GM12878 (cell line): ENCODE results near the gene HAGHL. TPM values are rescaled to one million over a fixed set of nuclear protein-coding genes. Genes with fewer than 3 reads are reported as not detected.

Source experiments
- ATAC-seq: fragments of 200-7000 bp; cut with Tn5 transposase; 3 replicates; pipeline ENCODE4 v1.9.1; 2020; ENCODE audit warnings: mild to moderate bottlenecking, moderate library complexity
- BruUV-seq: library from RNA; stranded (reverse); fragments of 400-500 nt; replicated peaks from 2 replicates; lab custom pipeline; 2021; lab: Mats Ljungman, UMichigan
- CTCF ChIA-PET: fragments of 300-600 bp; sonication (Branson Sonifier 250); formaldehyde crosslinking; extraction: SDS; loops from one replicate; lab custom pipeline; 2021; ENCODE audit warnings: inconsistent platforms; lab: Yijun Ruan, JAX
- POLR2A ChIA-PET: fragments of 350-600 bp; formaldehyde crosslinking; extraction: SDS; loops from one replicate; lab custom pipeline; 2021; ENCODE audit warnings: inconsistent platforms; lab: Charles Lee
- RAD21 ChIA-PET: fragments of 300-600 bp; sonication (Branson Sonifier 250); formaldehyde crosslinking; loops from one replicate; lab custom pipeline; 2023; ENCODE audit warnings: antibody characterized with exemption; ENCODE audit not compliant: unreplicated experiment; lab: Charles Lee
- SMC1A ChIA-PET: fragments of 300-600 bp; sonication (Branson Sonifier 250); formaldehyde crosslinking; loops from one replicate; lab custom pipeline; 2023; ENCODE audit not compliant: unreplicated experiment, uncharacterized antibody; lab: Charles Lee
- DNase-seq: peaks from one replicate; pipeline ENCODE4 v3.0.0-alpha.2; 2011; ENCODE audit warnings: low read depth, low spot score
- FAIRE-seq: peaks from 3 replicates; lab custom pipeline; 2011; peaks lifted over from hg19 to GRCh38; lab: Jason Lieb, UNC
- H2AFZ ChIP-seq: 2 replicates; pipeline ENCODE4 v1.6.0; 2011; ENCODE audit warnings: low read depth, low read length, control low read depth; ENCODE audit not compliant: control insufficient read depth
- H3K27ac ChIP-seq: 2 replicates; pipeline ENCODE4 v1.5.1; 2011; ENCODE audit warnings: control low read depth; ENCODE audit not compliant: control insufficient read depth, insufficient read depth
- H3K27me3 ChIP-seq, 2 experiments: replicated peaks in 1 of 2; 2 replicates each; pipeline versions ENCODE4 v1.6.0 to v1.6.1; 2011; ENCODE audit warnings: low read length in 1 of 2; ENCODE audit not compliant: control insufficient read depth in 2 of 2, insufficient read depth in 2 of 2
- H3K36me3 ChIP-seq, 2 experiments: 2 replicates each; pipeline ENCODE4 v1.5.1; 2011; ENCODE audit warnings: low read length in 1 of 2; ENCODE audit not compliant: control insufficient read depth in 2 of 2, insufficient read depth in 2 of 2
- H3K4me1 ChIP-seq: 2 replicates; pipeline ENCODE4 v1.6.1; 2011; ENCODE audit warnings: mild to moderate bottlenecking, low read length, moderate library complexity, mixed read lengths; ENCODE audit not compliant: control insufficient read depth, insufficient read depth
- H3K4me2 ChIP-seq: 2 replicates; pipeline ENCODE4 v1.6.0; 2011; ENCODE audit warnings: control low read depth; ENCODE audit not compliant: control insufficient read depth, insufficient read depth
- H3K4me3 ChIP-seq: fragments of 200-600 bp; sonication (generic); 2 replicates; pipeline ENCODE4 v1.5.1; 2016
- H3K79me2 ChIP-seq: 2 replicates; pipeline ENCODE4 v1.6.0; 2011; ENCODE audit warnings: low read length; ENCODE audit not compliant: control insufficient read depth, insufficient read depth
- H3K9ac ChIP-seq: 2 replicates; pipeline ENCODE4 v1.8.0; 2011; ENCODE audit warnings: low read length, control low read depth, mixed read lengths; ENCODE audit not compliant: control insufficient read depth, insufficient read depth
- H3K9me3 ChIP-seq: replicated peaks from 3 replicates; pipeline ENCODE4 v1.5.1; 2011; ENCODE audit warnings: mild to moderate bottlenecking, low read length; ENCODE audit not compliant: control insufficient read depth, insufficient read depth
- H4K20me1 ChIP-seq: 2 replicates; pipeline ENCODE4 v1.6.0; 2011; ENCODE audit not compliant: control insufficient read depth, insufficient read depth
- HCFC1 ChIP-seq: fragments of 150-350 bp; IDR thresholded peaks from 2 replicates; pipeline ENCODE4 v1.6.1; 2014; ENCODE audit warnings: low read length
- MYB ChIP-seq: fragments of 150-350 bp; IDR thresholded peaks from 2 replicates; pipeline ENCODE4 v1.6.1; 2014; ENCODE audit warnings: mild to moderate bottlenecking, low read depth, low read length, borderline replicate concordance
- PBX3 ChIP-seq: IDR thresholded peaks from 2 replicates; pipeline ENCODE4 v1.6.1; 2011; ENCODE audit warnings: mild to moderate bottlenecking, low read depth, low read length, moderate library complexity; ENCODE audit not compliant: insufficient replicate concordance
- WGBS: methylation state at CpG from one replicate; pipeline ENCODE4 v1.1.6; 2016; ENCODE audit warnings: low lambda C conversion rate; ENCODE audit not compliant: insufficient replicate concordance, insufficient coverage; ENCODE audit errors: missing lambda C conversion rate; 5-methylcytosine and 5-hydroxymethylcytosine counted together
- in situ Hi-C: fragments of 300-500 bp; cut with MboI; formaldehyde crosslinking; loops from 9 replicates; pipeline ENCODE4 v1.14.3; 2018; ENCODE audit warnings: mixed read lengths
- intact Hi-C: fragments of 100-400 bp; cut with micrococcal nuclease; formaldehyde crosslinking; loops from one replicate; pipeline ENCODE4 v1.14.2; 2022; ENCODE audit not compliant: unreplicated experiment
- polyA plus RNA-seq, 11 experiments: library from polyadenylated mRNA; depleted of rRNA in 4 of 11; unstranded in 6 of 11; stranded (reverse) in 5 of 11; fragments of >200 nt; fragmentation: Nextera tagmentation in 4 of 11; fragmentation: Illumina TruSeq in 1 of 11; extraction: Ambion mirVana in 4 of 11; extraction: Trizol in 1 of 11; gene quantifications; 1 replicate in 1 of 11; 2 replicates in 10 of 11; pipeline versions ENCODE4 v1.2.1 to v1.2.3, GENCODE V29; 2011 to 2016; ENCODE audit warnings: inconsistent platforms in 2 of 11, missing spikeins in 2 of 11, low read depth in 1 of 11
- total RNA-seq, 4 experiments: library from RNA; depleted of rRNA in 3 of 4; stranded (reverse); fragments of >200 nt in 3 of 4; fragmentation: Illumina TruSeq in 1 of 4; extraction: Trizol in 1 of 4; gene quantifications; 2 replicates each; pipeline versions ENCODE4 v1.2.1 to v1.2.3, GENCODE V29; 2013 to 2021

Gene HAGHL
- total and polyA plus RNA-seq, 10 of the 15 experiments (the other 5 are each of a cell fraction or from before 2014, with no cell fraction given): 0.23 to 44.6 (median 16.4) TPM

- Histone ChIP-seq H3K9ac (no peak overlapping the region), H3K4me3 (no peak overlapping the region), H3K36me3 (no peaks in the 10 kb centered on the region), H4K20me1 (no peaks in the 10 kb centered on the region), H3K79me2 (no peaks in the 10 kb centered on the region), H3K4me1 (no peaks in the 10 kb centered on the region), H3K9me3 (no peaks in the 10 kb centered on the region), H3K4me2 (no peak overlapping the region), H3K27me3 (no peaks in the 10 kb centered on the region), H3K27ac (no peak overlapping the region), H2AFZ (no peak overlapping the region)
- in situ Hi-C loops: no loop called here
- no peak for FAIRE-seq
- intact Hi-C loops: no loop called here
- SMC1A ChIA-PET: no interaction called here
- no TSS peak for BruUV-seq
- POLR2A ChIA-PET: interaction anchor here (0.5 kb wide), 1 partner anchor 268 kb away, joined by 3 read pairs; no protein-coding TSS in a partner anchor
- RAD21 ChIA-PET: no interaction called here
- CTCF ChIA-PET: no interaction called here
- WGBS: 42% methylated on average over 25 of the region's 29 CpGs
- DNase-seq: no peak
- no peak for ATAC-seq
- TF ChIP-seq MYB (no peak), PBX3 (no peak), HCFC1 (no peak)
These were observed 39.3 kb downstream of the HAGHL start for GRCh38 chr16:766008-766819.
